DOHH2 (cell line): ENCODE measurements around the gene CCL19.

Source experiments
- EZH2phosphoT487 ChIP-seq: fragments of 200-600 bp; sonication (generic); IDR thresholded peaks from 2 replicates; pipeline ENCODE4 v1.6.1; 2017; ENCODE audit warnings: borderline replicate concordance, mild to moderate bottlenecking, antibody characterized with exemption, low read length, moderate library complexity, mixed read lengths
- TF ChIP-seq, protein P1 (sequence below): fragments of 200-600 bp; sonication (generic); IDR thresholded peaks from one replicate; pipeline ENCODE4 v1.5.1; 2014; ENCODE audit warnings: antibody characterized with exemption, mild to moderate bottlenecking, low read depth, low read length; ENCODE audit not compliant: poor library complexity, severe bottlenecking

DNA sequence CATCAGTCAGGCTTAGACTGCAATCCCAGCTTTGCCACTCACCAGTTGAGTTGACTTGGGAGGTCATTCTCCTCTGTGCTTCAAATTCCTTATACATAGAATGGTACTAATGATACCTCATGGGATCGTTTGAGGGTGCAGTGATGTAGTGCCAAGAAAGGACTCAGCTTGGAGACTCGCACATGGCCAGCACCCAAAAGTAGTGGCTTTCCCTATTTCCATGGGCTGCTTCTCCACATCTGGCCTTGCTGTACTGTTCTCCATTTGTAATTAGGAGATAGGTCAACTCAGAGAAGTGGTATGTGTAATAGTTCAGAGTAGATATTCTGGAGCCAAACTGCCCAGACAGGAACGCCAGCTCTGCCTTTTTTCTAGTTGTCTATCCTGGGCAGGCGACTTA lies 5.5 kb downstream of the CCL19 start:
- TF ChIP-seq, protein P1, sequence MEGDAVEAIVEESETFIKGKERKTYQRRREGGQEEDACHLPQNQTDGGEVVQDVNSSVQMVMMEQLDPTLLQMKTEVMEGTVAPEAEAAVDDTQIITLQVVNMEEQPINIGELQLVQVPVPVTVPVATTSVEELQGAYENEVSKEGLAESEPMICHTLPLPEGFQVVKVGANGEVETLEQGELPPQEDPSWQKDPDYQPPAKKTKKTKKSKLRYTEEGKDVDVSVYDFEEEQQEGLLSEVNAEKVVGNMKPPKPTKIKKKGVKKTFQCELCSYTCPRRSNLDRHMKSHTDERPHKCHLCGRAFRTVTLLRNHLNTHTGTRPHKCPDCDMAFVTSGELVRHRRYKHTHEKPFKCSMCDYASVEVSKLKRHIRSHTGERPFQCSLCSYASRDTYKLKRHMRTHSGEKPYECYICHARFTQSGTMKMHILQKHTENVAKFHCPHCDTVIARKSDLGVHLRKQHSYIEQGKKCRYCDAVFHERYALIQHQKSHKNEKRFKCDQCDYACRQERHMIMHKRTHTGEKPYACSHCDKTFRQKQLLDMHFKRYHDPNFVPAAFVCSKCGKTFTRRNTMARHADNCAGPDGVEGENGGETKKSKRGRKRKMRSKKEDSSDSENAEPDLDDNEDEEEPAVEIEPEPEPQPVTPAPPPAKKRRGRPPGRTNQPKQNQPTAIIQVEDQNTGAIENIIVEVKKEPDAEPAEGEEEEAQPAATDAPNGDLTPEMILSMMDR = no peak
- no peak for TF ChIP-seq EZH2phosphoT487
